K562 (cell line): ENCODE results near the gene AGXT. TPM values are rescaled to one million over a fixed set of nuclear protein-coding genes. Genes with fewer than 3 reads are reported as not detected.

Experiments used
- ATAC-seq: fragments of 200-7000 bp; cut with Tn5 transposase; 3 replicates; pipeline ENCODE4 v1.9.1; 2020; ENCODE audit warnings: moderate library complexity
- BruUV-seq: library from RNA; stranded (reverse); fragments of 400-500 nt; replicated peaks from 2 replicates; lab custom pipeline; 2021; lab: Mats Ljungman, UMichigan
- CTCF ChIA-PET: fragments of 300-600 bp; formaldehyde crosslinking; extraction: SDS; loops from one replicate; lab custom pipeline; 2021; ENCODE audit warnings: low intra/inter-chr PET ratio; lab: Yijun Ruan, JAX
- POLR2A ChIA-PET: fragments of 300-600, 350-650 bp; sonication (Branson Sonifier 250); formaldehyde crosslinking; extraction: SDS; loops from one replicate; lab custom pipeline; 2021; ENCODE audit warnings: antibody characterized with exemption, inconsistent platforms; lab: Yijun Ruan, JAX
- DNase-seq, 4 experiments: peaks; one replicate each; pipeline versions ENCODE4 v3.0.0 to v3.0.0-alpha.2; 2011 to 2018; ENCODE audit warnings: low spot score in 3 of 4, mixed read lengths in 3 of 4; ENCODE audit errors: extremely low read depth in 1 of 4
- FAIRE-seq: peaks from 2 replicates; lab custom pipeline; 2011; peaks lifted over from hg19 to GRCh38; lab: Jason Lieb, UNC
- H2AFZ ChIP-seq: 2 replicates; pipeline ENCODE4 v1.6.0; 2011; ENCODE audit warnings: low read depth, low read length, control low read depth, inconsistent platforms
- H3K27ac ChIP-seq: fragments of 200-600 bp; 3 replicates; pipeline ENCODE4 v1.8.0; 2011; ENCODE audit warnings: low read depth, mild to moderate bottlenecking, control low read depth, inconsistent platforms, low read length, moderate library complexity, mixed read lengths; ENCODE audit errors: extremely low read depth
- H3K27me3 ChIP-seq, 2 experiments: fragments of 300-600 bp in 1 of 2; 2 replicates in 1 of 2; 3 replicates in 1 of 2; pipeline versions ENCODE4 v1.6.0 to v1.8.0; 2011; ENCODE audit warnings: inconsistent platforms in 2 of 2, low read length in 2 of 2, mild to moderate bottlenecking in 1 of 2, mixed read lengths in 1 of 2, moderate library complexity in 1 of 2; ENCODE audit not compliant: control insufficient read depth in 2 of 2, insufficient read depth in 2 of 2
- H3K36me3 ChIP-seq: fragments of 300-600 bp; 3 replicates; pipeline ENCODE4 v1.8.0; 2011; ENCODE audit warnings: mild to moderate bottlenecking, low read length, inconsistent platforms; ENCODE audit not compliant: control insufficient read depth, insufficient read depth
- H3K4me1 ChIP-seq, 2 experiments: fragments of 200-600 bp in 1 of 2; replicated peaks in 1 of 2; 2 replicates in 1 of 2; 3 replicates in 1 of 2; pipeline versions ENCODE4 v1.5.1 to v1.8.0; 2011; ENCODE audit warnings: inconsistent platforms in 2 of 2, low read length in 2 of 2, mild to moderate bottlenecking in 1 of 2, mixed read lengths in 1 of 2, moderate library complexity in 1 of 2; ENCODE audit not compliant: control insufficient read depth in 2 of 2, insufficient read depth in 2 of 2
- H3K4me2 ChIP-seq: 2 replicates; pipeline ENCODE4 v1.6.1; 2011; ENCODE audit warnings: low read length, control low read depth, inconsistent platforms, mixed read lengths; ENCODE audit not compliant: insufficient read depth
- H3K4me3 ChIP-seq: fragments of 200-600 bp; sonication (generic), shearing (Covaris generic); 2 replicates; pipeline ENCODE4 v1.5.1; 2016; ENCODE audit warnings: control low read depth, inconsistent platforms
- H3K79me2 ChIP-seq: fragments of 200-600 bp; 3 replicates; pipeline ENCODE4 v1.8.0; 2011; ENCODE audit warnings: low read length, inconsistent platforms; ENCODE audit not compliant: control insufficient read depth, insufficient read depth
- H3K9ac ChIP-seq, 2 experiments: 2 replicates each; pipeline versions ENCODE4 v1.6.0 to v1.6.1; 2011; ENCODE audit warnings: low read depth in 2 of 2, low read length in 2 of 2, control low read depth in 1 of 2, inconsistent platforms in 1 of 2, mild to moderate bottlenecking in 1 of 2, mixed read lengths in 1 of 2; ENCODE audit not compliant: insufficient read depth in 1 of 2
- H3K9me1 ChIP-seq: one replicate; pipeline ENCODE4 v1.6.0; 2011; ENCODE audit warnings: inconsistent platforms, mild to moderate bottlenecking, low read length, moderate library complexity; ENCODE audit not compliant: control insufficient read depth, insufficient read depth
- H3K9me3 ChIP-seq: replicated peaks from 2 replicates; pipeline ENCODE4 v1.5.1; 2011; ENCODE audit warnings: low read depth, low read length, inconsistent platforms; ENCODE audit not compliant: control insufficient read depth, insufficient read depth
- H4K20me1 ChIP-seq: replicated peaks from 2 replicates; pipeline ENCODE4 v1.6.1; 2011; ENCODE audit warnings: low read length, inconsistent platforms, mixed read lengths; ENCODE audit not compliant: control insufficient read depth, insufficient read depth
- BCLAF1 ChIP-seq, 2 experiments: fragments of 450-650 bp in 1 of 2; IDR thresholded peaks; 2 replicates each; pipeline ENCODE4 v1.6.1; 2011 to 2017; ENCODE audit warnings: low read depth in 2 of 2, antibody characterized with exemption in 1 of 2, borderline replicate concordance in 1 of 2, low read length in 1 of 2, mild to moderate bottlenecking in 1 of 2, mixed read lengths in 1 of 2; ENCODE audit not compliant: control insufficient read depth in 1 of 2
- BRF1 ChIP-seq: IDR thresholded peaks from 3 replicates; pipeline ENCODE4 v1.6.1; 2011; ENCODE audit warnings: borderline replicate concordance, mild to moderate bottlenecking; ENCODE audit not compliant: insufficient read length; ENCODE audit errors: extremely low read depth
- CHAMP1 ChIP-seq: fragments of 450-650 bp; IDR thresholded peaks from 2 replicates; pipeline ENCODE4 v1.6.1; 2016; ENCODE audit warnings: mild to moderate bottlenecking
- KLF10 ChIP-seq: fragments of 250-450 bp; sonication (Bioruptor Pico); IDR thresholded peaks from 2 replicates; pipeline ENCODE4 v1.6.1; 2021; ENCODE audit warnings: matching md5 sums
- LEF1 ChIP-seq: fragments of 450-650 bp; IDR thresholded peaks from 2 replicates; pipeline ENCODE4 v1.6.1; 2016; ENCODE audit warnings: mild to moderate bottlenecking
- MTA3 ChIP-seq: fragments of 450-650 bp; formaldehyde crosslinking; IDR thresholded peaks from 2 replicates; pipeline ENCODE4 v1.6.1; 2017; ENCODE audit warnings: mild to moderate bottlenecking, borderline replicate concordance
- MTF1 ChIP-seq: fragments of 250-450 bp; sonication (Bioruptor Pico); IDR thresholded peaks from 2 replicates; pipeline ENCODE4 v1.9.0; 2021; ENCODE audit warnings: moderate library complexity, mild to moderate bottlenecking, inconsistent platforms, borderline replicate concordance
- MYNN ChIP-seq, 2 experiments: sonication (generic); formaldehyde crosslinking in 1 of 2; IDR thresholded peaks; 2 replicates each; pipeline versions ENCODE4 v1.5.0 to v1.6.1; 2016 to 2020; ENCODE audit warnings: antibody characterized with exemption in 1 of 2, missing genetic modification reagents in 1 of 2
- NR1H2 ChIP-seq: sonication (generic); formaldehyde crosslinking; IDR thresholded peaks from 2 replicates; pipeline ENCODE4 v1.4.0; 2020; ENCODE audit warnings: mild to moderate bottlenecking, missing genetic modification reagents
- RBM15 ChIP-seq: fragments of 200-400 bp; formaldehyde crosslinking; IDR thresholded peaks from 2 replicates; pipeline ENCODE4 v1.6.1; 2018; ENCODE audit warnings: mild to moderate bottlenecking, low read length, moderate library complexity; ENCODE audit not compliant: insufficient read depth
- RFX7 ChIP-seq: fragments of 250-450 bp; sonication (Bioruptor Pico); IDR thresholded peaks from 2 replicates; pipeline ENCODE4 v1.5.1; 2021; ENCODE audit warnings: mild to moderate bottlenecking
- TCF7 ChIP-seq: sonication (generic); IDR thresholded peaks from 2 replicates; pipeline ENCODE4 v1.6.1; 2016; ENCODE audit warnings: antibody characterized with exemption, borderline replicate concordance
- ZNF232 ChIP-seq: sonication (generic); formaldehyde crosslinking; IDR thresholded peaks from 2 replicates; pipeline ENCODE4 v1.8.0; 2022; ENCODE audit warnings: mild to moderate bottlenecking, missing genetic modification reagents
- ZNF253 ChIP-seq: fragments of 250-450 bp; sonication (Bioruptor Pico); conservative IDR thresholded peaks from 2 replicates; pipeline ENCODE4 v1.6.1; 2021; ENCODE audit warnings: mild to moderate bottlenecking
- ZNF586 ChIP-seq: fragments of 450-650 bp; formaldehyde crosslinking; conservative IDR thresholded peaks from 2 replicates; pipeline ENCODE4 v1.4.0; 2020; ENCODE audit warnings: mild to moderate bottlenecking, moderate library complexity
- WGBS: fragments of 100-300 bp; shearing (Covaris generic); methylation state at CpG from one replicate; pipeline ENCODE4 v1.1.6; 2016; ENCODE audit warnings: low coverage, mixed read lengths; ENCODE audit not compliant: insufficient coverage; ENCODE audit errors: missing lambda C conversion rate; 5-methylcytosine and 5-hydroxymethylcytosine counted together
- in situ Hi-C: fragments of 300-500 bp; cut with MboI; formaldehyde crosslinking; loops from 4 replicates; pipeline ENCODE4 v1.15.0; 2018; ENCODE audit warnings: inconsistent platforms, mixed read lengths
- intact Hi-C: fragments of 100-400 bp; cut with micrococcal nuclease; formaldehyde crosslinking; loops from 2 replicates; pipeline ENCODE4 v1.14.2; 2022
- polyA plus RNA-seq, 8 experiments: library from polyadenylated mRNA; depleted of rRNA in 4 of 8; stranded (reverse) in 5 of 8; unstranded in 3 of 8; fragments of >200 nt; fragmentation: Nextera tagmentation in 2 of 8; fragmentation: Illumina TruSeq in 1 of 8; extraction: Ambion mirVana in 2 of 8; extraction: Trizol in 1 of 8; gene quantifications; 2 replicates each; pipeline versions ENCODE4 v1.2.1 to v1.2.3, GENCODE V29; 2011 to 2014; ENCODE audit warnings: inconsistent platforms in 1 of 8, missing spikeins in 1 of 8
- total RNA-seq, 7 experiments: library from RNA; depleted of rRNA in 6 of 7; stranded (reverse); fragments of >200 nt in 6 of 7; fragmentation: Illumina TruSeq in 2 of 7; extraction: Trizol in 2 of 7; gene quantifications; 2 replicates each; pipeline versions ENCODE4 v1.2.1 to v1.2.3, GENCODE V29; 2011 to 2021; ENCODE audit warnings: low replicate concordance in 1 of 7

The AGXT gene
- total and polyA plus RNA-seq, 9 of the 15 experiments (the other 6 are each of a cell fraction or from before 2014, with no cell fraction given), result 0.18 TPM; not detected in 8

GRCh38 chr2:240874715-240875227 is 6.1 kb downstream of the AGXT start (continued):
- TF ChIP-seq ZNF253 (CRISPR knock-in tag), result no peak

GRCh38 chr2:240875228-240876034 is 6.8 kb downstream of the AGXT start:
- POLR2A ChIA-PET, result no interaction called here
- no peaks in the 10 kb centered on the region for H3K36me3 ChIP-seq
- H3K9me1 ChIP-seq, result no peaks in the 10 kb centered on the region
- FAIRE-seq (no peak), ATAC-seq (no peak), DNase-seq (no peak)
- intact Hi-C loops, result no loop called here
- peaks cover 3 to 60% of the 10 kb centered on the region in 2 experiments; a peak in 3 of 5 replicates for H3K27me3 ChIP-seq
- H3K79me2 ChIP-seq, result no peaks in the 10 kb centered on the region
- H3K9me3 ChIP-seq, result no peaks in the 10 kb centered on the region
- no peak overlapping the region for H2AFZ ChIP-seq
- WGBS, result 3% methylated on average over 19 of the region's 22 CpGs
- H3K4me3 ChIP-seq, result no peak overlapping the region
- in situ Hi-C loops, result no loop called here
- H3K4me2 ChIP-seq, result no peak overlapping the region
- no peaks in the 10 kb centered on the region for H4K20me1 ChIP-seq
- no peak overlapping the region for H3K27ac ChIP-seq
- BruUV-seq, result no TSS peak
- CTCF ChIA-PET, result interaction anchor here (0.6 kb wide), 1 partner anchor 26 kb away, joined by 3 read pairs; no protein-coding TSS in a partner anchor
- no peak overlapping the region for H3K9ac ChIP-seq
- H3K4me1 ChIP-seq, result no peaks in the 10 kb centered on the region; a peak in 2 of 5 replicates
- no peak for TF ChIP-seq RFX7 (CRISPR knock-in tag)
- no peak for TF ChIP-seq BCLAF1 (IDR thresholded peaks at IDR 0.05; ENCODE audit: borderline replicate concordance in 1 of 2, control insufficient read depth in 1 of 2, low read depth in 2 of 2, low read length in 1 of 2)
- no peak for TF ChIP-seq ZNF586 (CRISPR knock-in tag)
- TF ChIP-seq KLF10, result no peak
- no peak for TF ChIP-seq BRF1
- TF ChIP-seq ZNF232 (CRISPR knock-in tag), result no peak
- TF ChIP-seq RBM15, result no peak
- no peak for TF ChIP-seq NR1H2 (CRISPR knock-in tag)
- no peak for TF ChIP-seq MTA3
- TF ChIP-seq MTF1 (CRISPR knock-in tag), result no peak
- TF ChIP-seq MYNN (IDR thresholded peaks at IDR 0.05), result no peak
- TF ChIP-seq MYNN (CRISPR knock-in tag; IDR thresholded peaks at IDR 0.05), result no peak
- TF ChIP-seq CHAMP1, result no peak
- no peak for TF ChIP-seq LEF1
- TF ChIP-seq TCF7, result no peak
